Measurements from ENCODE around the gene SLC6A9.

GRCh38 chr1:44036409-44037139, 5.3 kb upstream of the SLC6A9 start:
- TF ChIP-seq CTCF (IDR thresholded peaks at IDR 0.05) (peak; percentile 92), POLR2AphosphoS5 (IDR thresholded peaks at IDR 0.05; ENCODE audit: low read depth, low read length) (no peak)

Measured in Panc1 (cell line).